HFFc6 (cell line): ENCODE data around the gene TOR1A. TPM values are rescaled to one million over a fixed set of nuclear protein-coding genes. Genes with fewer than 3 reads are reported as not detected.

Experiments used
- DNase-seq: peaks from one replicate; pipeline ENCODE4 v3.0.0-alpha.2; 2018
- H3K27ac Mint-ChIP-seq: 2 replicates; pipeline ENCODE4 v1.8.0; 2020; ENCODE audit warnings: mild to moderate bottlenecking, mixed read lengths
- H3K27me3 Mint-ChIP-seq: 2 replicates; pipeline ENCODE4 v1.8.0; 2021; ENCODE audit warnings: mild to moderate bottlenecking, moderate library complexity, mixed read lengths; ENCODE audit not compliant: insufficient read depth
- H3K36me3 Mint-ChIP-seq: 2 replicates; pipeline ENCODE4 v1.8.0; 2021; ENCODE audit warnings: low read depth, mixed read lengths
- H3K4me1 Mint-ChIP-seq: 2 replicates; pipeline ENCODE4 v1.8.0; 2020; ENCODE audit warnings: low read depth, mixed read lengths
- H3K4me3 Mint-ChIP-seq: 2 replicates; pipeline ENCODE4 v1.8.0; 2020; ENCODE audit warnings: mild to moderate bottlenecking, moderate library complexity, mixed read lengths
- H3K9me3 Mint-ChIP-seq: 2 replicates; pipeline ENCODE4 v1.8.0; 2020; ENCODE audit warnings: mild to moderate bottlenecking, mixed read lengths
- total RNA-seq, 6 experiments: library from RNA; stranded (reverse); fragmentation: NEBNext Ultra II Directional; extraction: Animal tissue kit (Norgen Biotek cat#: 25700); gene quantifications; 2 replicates in 1 of 6; 3 replicates in 5 of 6; pipeline ENCODE4 v1.2.3, GENCODE V29; 2021
- TF ChIP-seq, protein P1 (sequence below): fragments of 200-600 bp; sonication (generic); IDR thresholded peaks from 2 replicates; pipeline ENCODE4 v1.5.0; 2021; ENCODE audit warnings: antibody characterized with exemption, mild to moderate bottlenecking

Gene TOR1A
- total RNA-seq, 6 experiments from 2014 or later, result 59.1 to 70.5 (median 67.1) TPM

DNA sequence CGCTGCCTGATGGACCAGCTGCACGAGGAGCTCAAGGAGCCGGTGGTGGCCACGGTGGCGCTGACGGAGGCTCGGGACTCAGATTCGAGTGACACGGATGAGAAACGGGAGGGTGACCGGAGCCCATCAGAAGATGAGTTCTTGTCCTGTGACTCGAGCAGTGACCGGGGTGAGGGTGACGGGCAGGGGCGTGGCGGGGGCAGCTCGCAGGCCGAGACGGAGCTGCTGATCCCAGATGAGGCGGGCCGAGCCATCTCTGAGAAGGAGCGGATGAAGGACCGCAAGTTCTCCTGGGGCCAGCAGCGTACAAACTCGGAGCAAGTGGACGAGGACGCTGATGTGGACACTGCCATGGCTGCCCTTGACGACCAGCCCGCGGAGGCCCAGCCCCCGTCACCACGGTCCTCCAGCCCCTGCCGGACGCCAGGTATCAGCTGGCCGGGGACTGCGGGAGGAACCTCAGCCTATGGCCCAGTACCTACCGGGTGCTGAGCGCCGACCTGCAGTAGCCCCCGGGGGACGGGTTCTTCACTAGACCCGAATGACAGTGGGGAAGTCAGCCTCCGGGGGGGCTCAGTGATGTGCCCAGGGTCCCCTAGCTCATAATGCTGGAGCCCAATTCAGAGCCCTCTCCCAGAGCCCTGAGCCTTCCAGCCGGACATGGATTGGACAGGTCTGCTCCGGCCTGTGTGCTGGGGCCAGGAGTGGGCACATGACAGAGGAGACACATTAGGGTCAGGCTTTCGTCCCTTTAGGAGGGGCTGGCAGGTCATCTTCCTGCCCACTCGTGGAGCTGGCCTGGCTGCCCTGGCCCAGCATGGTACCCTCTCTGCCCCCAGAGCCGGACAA lies 44.3 kb upstream of the TOR1A start:
- TF ChIP-seq, protein P1, sequence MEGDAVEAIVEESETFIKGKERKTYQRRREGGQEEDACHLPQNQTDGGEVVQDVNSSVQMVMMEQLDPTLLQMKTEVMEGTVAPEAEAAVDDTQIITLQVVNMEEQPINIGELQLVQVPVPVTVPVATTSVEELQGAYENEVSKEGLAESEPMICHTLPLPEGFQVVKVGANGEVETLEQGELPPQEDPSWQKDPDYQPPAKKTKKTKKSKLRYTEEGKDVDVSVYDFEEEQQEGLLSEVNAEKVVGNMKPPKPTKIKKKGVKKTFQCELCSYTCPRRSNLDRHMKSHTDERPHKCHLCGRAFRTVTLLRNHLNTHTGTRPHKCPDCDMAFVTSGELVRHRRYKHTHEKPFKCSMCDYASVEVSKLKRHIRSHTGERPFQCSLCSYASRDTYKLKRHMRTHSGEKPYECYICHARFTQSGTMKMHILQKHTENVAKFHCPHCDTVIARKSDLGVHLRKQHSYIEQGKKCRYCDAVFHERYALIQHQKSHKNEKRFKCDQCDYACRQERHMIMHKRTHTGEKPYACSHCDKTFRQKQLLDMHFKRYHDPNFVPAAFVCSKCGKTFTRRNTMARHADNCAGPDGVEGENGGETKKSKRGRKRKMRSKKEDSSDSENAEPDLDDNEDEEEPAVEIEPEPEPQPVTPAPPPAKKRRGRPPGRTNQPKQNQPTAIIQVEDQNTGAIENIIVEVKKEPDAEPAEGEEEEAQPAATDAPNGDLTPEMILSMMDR, result no peak
- H3K27ac Mint-ChIP-seq, result no peak overlapping the region
- no peak overlapping the region for H3K4me3 Mint-ChIP-seq
- peaks cover 4% of the 10 kb centered on the region for H3K4me1 Mint-ChIP-seq
- no peak for DNase-seq
- H3K9me3 Mint-ChIP-seq, result no peaks in the 10 kb centered on the region
- peaks cover 10% of the 10 kb centered on the region for H3K36me3 Mint-ChIP-seq
- no peaks in the 10 kb centered on the region for H3K27me3 Mint-ChIP-seq

DNA sequence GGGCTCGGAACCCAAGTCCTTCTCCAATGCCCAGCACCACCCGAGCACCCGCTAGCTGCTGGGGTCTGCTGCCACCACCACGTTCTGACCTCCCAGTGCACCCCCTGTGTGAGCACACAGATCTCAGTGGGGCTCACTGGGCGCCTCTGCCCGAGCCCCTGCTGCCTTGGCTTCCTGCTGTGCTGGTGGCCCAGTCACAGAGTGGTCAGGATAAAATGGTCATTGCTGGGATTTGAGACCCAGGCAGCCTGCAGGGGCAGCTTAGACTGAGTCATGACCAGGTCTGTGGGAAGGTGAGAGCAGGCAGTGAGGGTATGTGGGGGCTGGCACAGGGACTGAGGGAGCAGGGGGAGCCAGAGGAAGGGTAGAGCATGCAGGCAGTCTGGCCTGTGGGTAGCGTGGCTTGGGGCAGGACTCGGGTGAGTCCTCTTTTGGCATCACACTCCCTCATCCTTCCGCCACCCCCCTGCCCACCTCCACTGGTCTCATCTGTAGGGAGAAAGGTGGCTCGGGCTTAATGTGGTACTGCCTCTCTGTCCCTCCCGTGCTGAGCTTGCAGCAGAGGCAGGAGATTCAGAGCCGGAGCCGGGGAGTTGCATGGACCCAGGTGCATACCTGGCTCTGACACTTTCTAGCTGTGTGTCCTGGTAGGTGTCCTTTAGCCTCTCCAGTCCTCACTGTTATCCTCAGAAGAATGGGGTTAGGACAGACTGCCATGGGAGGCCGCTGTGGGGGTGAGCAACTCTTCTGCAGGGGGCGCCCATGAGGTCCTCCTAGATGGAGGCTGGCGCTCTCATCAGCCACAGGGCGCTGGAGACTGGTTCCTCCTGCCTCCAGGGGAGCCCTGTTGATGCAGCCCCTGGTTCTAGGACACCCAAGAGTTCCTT lies 43.4 kb upstream of the TOR1A start:
- Mint-ChIP-seq H3K9me3 (no peaks in the 10 kb centered on the region), H3K36me3 (peaks cover 10% of the 10 kb centered on the region), H3K27me3 (no peaks in the 10 kb centered on the region), H3K4me3 (no peak overlapping the region), H3K27ac (no peak overlapping the region), H3K4me1 (peaks cover 7% of the 10 kb centered on the region)
- TF ChIP-seq, protein P1, result no peak
- DNase-seq, result no peak

DNA sequence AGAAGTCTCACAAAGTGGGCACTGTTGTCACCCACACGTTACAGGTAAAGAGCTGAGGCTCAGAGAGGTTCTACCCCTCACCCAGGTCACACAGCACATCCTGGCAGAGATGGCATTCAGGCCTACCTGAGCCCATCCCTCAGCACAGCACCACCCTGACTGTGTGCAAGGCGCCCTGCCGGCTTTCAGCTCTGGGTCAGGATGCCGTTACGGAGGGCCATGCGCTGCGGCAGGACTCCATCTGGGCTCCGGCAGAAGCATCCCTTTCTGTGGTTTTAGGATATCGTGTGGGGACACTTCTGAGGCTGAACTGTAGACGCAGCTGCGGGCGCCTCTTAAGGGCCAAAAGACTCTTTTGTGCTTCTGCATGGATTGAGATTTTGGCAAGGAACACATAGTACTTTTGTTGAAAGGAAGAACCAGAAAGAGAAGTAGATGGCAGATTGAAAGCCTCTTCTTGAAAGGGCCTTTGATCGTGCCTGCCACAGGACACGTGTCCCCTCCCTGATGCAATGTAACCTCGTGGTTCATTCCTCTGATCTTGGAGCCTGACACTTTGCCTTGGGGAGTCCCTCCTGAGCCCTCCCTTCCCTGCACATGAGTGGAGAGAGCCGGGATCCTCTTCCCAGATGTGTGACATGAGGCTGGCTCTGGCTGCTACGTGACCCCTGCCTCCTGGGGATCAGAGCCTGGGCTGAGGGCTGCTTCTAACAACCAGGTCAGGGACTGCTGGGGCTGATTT lies 42.6 kb upstream of the TOR1A start:
- TF ChIP-seq, protein P1, result no peak
- Mint-ChIP-seq H3K27ac (no peak overlapping the region; the same call in 1 of the 2 replicates), H3K4me3 (no peak overlapping the region), H3K36me3 (peaks cover 16% of the 10 kb centered on the region), H3K4me1 (peaks cover 7% of the 10 kb centered on the region), H3K9me3 (no peaks in the 10 kb centered on the region), H3K27me3 (0 out of 2 replicates have a peak, but pooled peaks cover under 1% of the 10 kb centered on the region)
- DNase-seq, result no peak

DNA sequence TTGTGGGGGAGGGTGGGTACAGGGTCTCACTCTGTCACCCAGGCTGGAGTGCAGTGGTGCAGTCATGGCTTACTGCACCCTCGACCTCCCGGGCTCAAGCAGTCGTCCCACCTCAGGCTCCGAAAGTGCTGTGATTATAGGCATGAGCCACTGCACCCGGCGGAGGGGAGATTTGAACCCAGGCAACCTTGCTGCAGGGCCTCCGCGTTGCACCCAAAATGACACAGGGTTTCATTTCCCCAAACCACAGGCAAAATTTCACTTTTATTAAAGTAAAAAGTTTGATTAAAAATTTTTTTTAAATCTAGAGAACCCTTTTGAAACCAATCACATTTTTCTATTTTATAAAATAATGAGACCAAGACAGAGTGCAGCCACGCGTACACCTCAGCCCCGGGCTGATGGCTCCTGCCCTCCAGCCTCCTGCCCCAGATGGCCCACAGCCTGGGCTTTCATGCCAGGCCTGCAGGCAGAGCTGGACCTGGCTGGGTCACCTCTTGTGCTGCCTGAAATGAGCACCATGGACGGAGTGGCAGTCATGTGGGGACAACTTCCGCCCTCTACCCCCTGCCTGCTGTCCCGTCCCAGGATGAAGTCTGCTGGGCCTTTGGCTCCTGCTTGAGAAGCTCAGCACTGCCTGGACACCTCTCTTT lies 41.9 kb upstream of the TOR1A start:
- Mint-ChIP-seq H3K9me3 (no peaks in the 10 kb centered on the region), H3K4me1 (peaks cover 7% of the 10 kb centered on the region), H3K36me3 (peaks cover 23% of the 10 kb centered on the region), H3K27me3 (0 out of 2 replicates have a peak, but pooled peaks cover 2% of the 10 kb centered on the region), H3K27ac (no peak overlapping the region; the same call in 1 of the 2 replicates), H3K4me3 (no peak overlapping the region)
- TF ChIP-seq, protein P1, result no peak
- DNase-seq, result no peak
